HG02588 (cell line): ENCODE measurements around the gene DCANP1.

Experiments used
- ATAC-seq: cut with Tn5 transposase; IDR thresholded peaks from one replicate; pipeline ENCODE4 v1.9.1; 2021; ENCODE audit warnings: mild to moderate bottlenecking, moderate library complexity; ENCODE audit not compliant: unreplicated experiment

Gene DCANP1

DNA sequence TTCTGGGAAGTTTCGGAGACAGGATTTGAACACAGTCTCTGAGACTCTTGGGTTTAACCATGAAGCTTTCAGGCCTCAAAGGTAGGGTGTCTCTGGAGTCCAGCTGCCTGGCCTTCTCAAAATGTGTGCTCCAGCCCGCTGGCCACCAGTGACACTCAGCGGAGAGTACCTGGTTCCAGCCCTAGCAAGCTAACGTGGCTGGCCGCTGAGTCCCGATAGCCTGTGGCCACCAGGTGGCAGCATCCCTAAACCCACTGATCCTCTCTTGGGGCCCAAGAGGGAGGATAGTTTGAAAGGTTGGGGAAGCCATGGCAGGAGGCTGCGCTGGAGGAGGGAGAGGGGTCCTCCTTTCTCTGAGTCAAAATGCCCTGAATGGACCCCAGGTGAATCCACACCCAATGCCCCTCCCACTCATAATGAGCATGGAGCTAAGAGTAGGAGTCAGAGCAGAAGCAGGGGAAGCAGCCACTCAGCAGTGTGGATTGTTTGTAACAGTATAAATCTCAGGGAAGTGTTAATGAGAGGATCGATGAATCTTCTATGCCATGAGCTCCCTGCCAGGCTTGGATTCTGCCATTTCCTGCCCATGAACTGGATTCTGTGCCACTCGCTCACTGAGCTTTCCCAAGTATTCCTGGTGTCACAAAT lies 10.4 kb upstream of the DCANP1 start:
- no peak for ATAC-seq

- peak; percentile 76 for ATAC-seq
Measured at GRCh38 chr5:135456238-135457099, 9.3 kb upstream of the DCANP1 start.

GRCh38 chr5:135455876-135456237 lies 8.7 kb upstream of the DCANP1 start:
- no peak for ATAC-seq

GRCh38 chr5:135454946-135455345 lies 7.8 kb upstream of the DCANP1 start:
- ATAC-seq: no peak

- no peak for ATAC-seq
Measured at GRCh38 chr5:135453613-135454012, 6.5 kb upstream of the DCANP1 start.

- ATAC-seq: no peak
Measured at GRCh38 chr5:135452321-135453030, 5.3 kb upstream of the DCANP1 start, which contains the start of gene TIFAB. TIFAB (minus strand) TSS chr5:135452351; CDS start chr5:135449939, 2,412 bp downstream.

GRCh38 chr5:135451581-135452320 lies 4.6 kb upstream of the DCANP1 start:
- ATAC-seq: no peak

DNA sequence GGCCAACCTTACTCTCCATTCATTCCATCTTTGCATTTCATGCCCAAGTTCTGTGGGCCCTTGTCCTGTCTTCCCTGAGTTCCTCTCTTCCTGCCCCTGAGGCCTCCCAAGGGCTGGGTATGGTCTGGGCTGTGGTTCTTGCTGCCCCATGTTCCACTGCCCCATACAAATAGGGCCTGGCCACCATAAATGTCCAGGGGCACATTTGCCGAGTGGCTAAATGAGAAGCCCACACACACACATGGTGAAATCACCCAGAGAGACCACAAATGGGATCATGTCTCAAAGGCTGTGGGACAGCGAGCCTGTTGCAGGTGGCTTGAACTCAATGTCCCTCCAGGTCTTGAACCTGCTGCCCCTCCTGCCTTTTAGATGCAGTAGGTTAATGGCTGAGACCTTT lies 3.8 kb upstream of the DCANP1 start:
- ATAC-seq: no peak

- ATAC-seq: no peak
Measured at GRCh38 chr5:135450336-135450735, 3.2 kb upstream of the DCANP1 start.

GRCh38 chr5:135449644-135450043 lies 2.5 kb upstream of the DCANP1 start:
- ATAC-seq: no peak

- ATAC-seq: no peak
Measured at GRCh38 chr5:135448791-135449507, 1.8 kb upstream of the DCANP1 start.

- no peak for ATAC-seq
Measured at GRCh38 chr5:135448071-135448739, 1.1 kb upstream of the DCANP1 start.

GRCh38 chr5:135446615-135447014 lies 533 bp downstream of the DCANP1 start:
- ATAC-seq: no peak

- no peak for ATAC-seq
Measured at GRCh38 chr5:135446206-135446605, 942 bp downstream of the DCANP1 start.

DNA sequence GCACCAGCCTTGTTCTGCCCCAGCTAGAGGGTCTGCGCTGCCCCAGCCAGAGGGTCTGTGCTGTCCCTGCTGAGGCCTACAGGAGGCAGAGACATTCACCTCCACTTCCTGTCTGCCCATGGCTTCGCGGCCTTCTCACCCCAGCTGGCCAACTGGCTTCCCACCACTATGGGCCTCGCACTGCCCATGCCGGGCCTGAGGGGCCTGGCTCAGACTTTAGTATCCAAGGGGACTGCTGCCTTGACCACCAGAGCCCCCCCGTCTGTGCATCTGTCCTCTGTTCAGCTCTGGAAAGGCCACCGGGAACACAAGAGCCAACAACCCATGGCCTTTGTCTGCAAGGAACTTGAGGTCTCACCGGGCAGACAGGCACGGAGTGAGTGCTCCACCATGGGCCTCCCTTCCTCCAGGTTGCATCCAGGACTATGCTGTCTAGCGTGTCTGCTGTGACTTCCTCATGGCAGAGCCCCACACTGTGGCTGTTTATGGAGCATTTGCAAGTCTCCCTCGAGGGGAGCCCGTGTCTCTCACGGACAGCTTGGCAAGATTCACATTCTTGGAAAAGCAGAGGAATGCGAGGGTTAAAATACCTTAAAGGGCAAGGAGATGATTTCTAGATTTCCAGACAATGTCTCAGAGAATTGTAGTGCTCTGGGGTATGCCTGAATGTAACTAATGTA lies 1.7 kb downstream of the DCANP1 start:
- ATAC-seq: no peak

GRCh38 chr5:135444881-135445280 lies 2.3 kb downstream of the DCANP1 start:
- ATAC-seq: no peak

GRCh38 chr5:135444360-135444759 lies 2.8 kb downstream of the DCANP1 start:
- ATAC-seq: no peak

DNA sequence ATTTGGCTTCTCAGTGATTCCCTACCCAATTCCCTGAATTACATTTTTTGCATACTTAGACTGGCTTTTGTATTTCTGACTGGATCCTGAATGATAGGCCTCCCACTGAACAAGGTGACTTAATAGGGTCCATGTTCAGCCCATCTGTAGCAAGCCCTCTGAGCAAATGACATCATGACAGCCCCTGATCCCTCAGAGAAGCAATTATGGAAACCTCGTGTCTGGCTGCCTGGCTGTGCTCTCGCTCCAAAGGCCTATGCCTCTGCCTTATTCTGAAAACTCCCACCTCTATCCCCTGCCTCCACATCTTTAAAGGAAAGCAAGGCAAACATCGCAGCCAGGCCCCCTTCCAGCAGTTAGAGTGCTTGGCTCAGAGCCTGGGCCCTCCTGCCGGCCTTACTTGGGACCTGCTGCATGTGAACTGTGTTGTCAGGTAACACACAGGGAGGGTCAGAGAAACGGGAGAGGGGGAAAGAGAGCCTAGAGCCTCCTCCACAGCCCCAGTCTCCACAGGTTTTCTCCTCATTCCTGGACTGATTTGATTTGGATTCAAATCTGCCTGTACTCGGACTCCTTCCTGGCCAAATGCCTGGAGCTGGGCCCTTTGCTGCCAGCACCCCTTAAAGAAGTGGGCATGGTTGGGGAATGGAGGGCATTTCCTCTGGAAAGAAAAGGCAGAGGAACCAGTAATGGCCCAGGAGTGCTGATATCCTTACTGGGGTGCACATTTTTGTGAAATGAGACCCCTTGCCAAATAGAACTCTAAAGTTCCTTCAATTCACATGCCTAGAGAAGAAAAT lies 3.8 kb downstream of the DCANP1 start:
- ATAC-seq: no peak
